Measurements from ENCODE around the gene BCOR. TPM values are rescaled to one million over a fixed set of nuclear protein-coding genes. Genes with fewer than 3 reads are reported as not detected.

The BCOR gene
- total and polyA plus RNA-seq, 9 of the 15 experiments (the other 6 are each of a cell fraction or from before 2014, with no cell fraction given), result 27.5 to 113 (median 37.6) TPM

DNA sequence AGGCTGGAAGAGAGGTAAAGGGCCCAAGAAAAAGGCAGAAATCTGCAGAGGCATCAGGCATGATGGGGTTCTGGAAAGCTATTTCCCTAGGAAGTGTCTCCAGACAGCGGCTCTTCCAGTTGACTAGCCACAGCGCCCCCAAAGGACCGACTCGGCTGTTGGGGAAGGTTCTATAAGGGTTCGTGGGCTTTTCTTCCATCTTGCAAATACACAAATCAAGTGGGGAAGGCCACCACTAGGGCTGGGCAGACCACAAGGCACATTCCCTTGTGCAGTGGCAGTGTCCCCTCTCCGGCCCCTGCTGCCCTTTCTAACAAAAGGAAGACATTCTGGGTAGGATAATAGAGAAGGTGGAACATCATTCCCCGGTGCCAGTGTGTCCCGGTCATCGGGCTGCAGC lies 18.2 kb downstream of the BCOR start:
- no peaks in the 10 kb centered on the region for H3K27me3 ChIP-seq (ENCODE audit: control insufficient read depth in 2 of 2, insufficient read depth in 2 of 2, low read length in 2 of 2)
- no peak overlapping the region for H3K9ac ChIP-seq (ENCODE audit: insufficient read depth in 1 of 2, low read depth in 2 of 2, low read length in 2 of 2)
- no TSS peak for BruUV-seq (replicated peaks)
- H3K27ac ChIP-seq (ENCODE audit: extremely low read depth, low read depth, low read length), result no peak overlapping the region
- H3K4me3 ChIP-seq, result no peak overlapping the region
- 89% methylated on average over 9 of the region's 9 CpGs for WGBS (ENCODE audit: insufficient coverage, low coverage, missing lambda C conversion rate)
- H3K4me2 ChIP-seq (ENCODE audit: insufficient read depth, low read length), result no peak overlapping the region
- H3K79me2 ChIP-seq (ENCODE audit: control insufficient read depth, insufficient read depth, low read length), result peaks cover 96% of the 10 kb centered on the region
- ATAC-seq, result no peak
- peaks cover 21 to 29% of the 10 kb centered on the region in 2 experiments; a peak in 4 of 5 replicates for H3K4me1 ChIP-seq (replicated peaks in 1 of 2; ENCODE audit: control insufficient read depth in 2 of 2, insufficient read depth in 2 of 2, low read length in 2 of 2)
- no peak for FAIRE-seq
- no peak for DNase-seq (ENCODE audit: extremely low read depth in 1 of 4, low spot score in 3 of 4)
- ChIA-PET CTCF (ENCODE audit: low intra/inter-chr PET ratio) (no interaction called here), POLR2A (interaction anchor here (0.8 kb wide), 1 partner anchor 10 kb away, joined by 3 read pairs; no protein-coding TSS in a partner anchor)
- in situ Hi-C loops (cut with MboI) (no loop called here), intact Hi-C loops (cut with micrococcal nuclease) (no loop called here)
- peaks cover 73% of the 10 kb centered on the region for H4K20me1 ChIP-seq (replicated peaks; ENCODE audit: control insufficient read depth, insufficient read depth, low read length)
- H3K9me1 ChIP-seq (ENCODE audit: control insufficient read depth, insufficient read depth, low read length), result peaks cover 3% of the 10 kb centered on the region
- no peaks in the 10 kb centered on the region for H3K9me3 ChIP-seq (replicated peaks; ENCODE audit: control insufficient read depth, insufficient read depth, low read depth, low read length)
- H2AFZ ChIP-seq (ENCODE audit: low read depth, low read length), result no peak overlapping the region
- peaks cover 78% of the 10 kb centered on the region; the same call in 2 of the 3 replicates for H3K36me3 ChIP-seq (ENCODE audit: control insufficient read depth, insufficient read depth, low read length)
- no peak for TF ChIP-seq ZNF184 (CRISPR knock-in tag; IDR thresholded peaks at IDR 0.05)
- TF ChIP-seq HMGN3 (IDR thresholded peaks at IDR 0.05; ENCODE audit: borderline replicate concordance, extremely low read depth, insufficient read length, low read depth, low read length), result no peak
- TF ChIP-seq, protein P1, sequence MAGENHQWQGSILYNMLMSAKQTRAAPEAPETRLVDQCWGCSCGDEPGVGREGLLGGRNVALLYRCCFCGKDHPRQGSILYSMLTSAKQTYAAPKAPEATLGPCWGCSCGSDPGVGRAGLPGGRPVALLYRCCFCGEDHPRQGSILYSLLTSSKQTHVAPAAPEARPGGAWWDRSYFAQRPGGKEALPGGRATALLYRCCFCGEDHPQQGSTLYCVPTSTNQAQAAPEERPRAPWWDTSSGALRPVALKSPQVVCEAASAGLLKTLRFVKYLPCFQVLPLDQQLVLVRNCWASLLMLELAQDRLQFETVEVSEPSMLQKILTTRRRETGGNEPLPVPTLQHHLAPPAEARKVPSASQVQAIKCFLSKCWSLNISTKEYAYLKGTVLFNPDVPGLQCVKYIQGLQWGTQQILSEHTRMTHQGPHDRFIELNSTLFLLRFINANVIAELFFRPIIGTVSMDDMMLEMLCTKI (IDR thresholded peaks at IDR 0.05; ENCODE audit: partially characterized antibody), result no peak
- TF ChIP-seq, protein P2, sequence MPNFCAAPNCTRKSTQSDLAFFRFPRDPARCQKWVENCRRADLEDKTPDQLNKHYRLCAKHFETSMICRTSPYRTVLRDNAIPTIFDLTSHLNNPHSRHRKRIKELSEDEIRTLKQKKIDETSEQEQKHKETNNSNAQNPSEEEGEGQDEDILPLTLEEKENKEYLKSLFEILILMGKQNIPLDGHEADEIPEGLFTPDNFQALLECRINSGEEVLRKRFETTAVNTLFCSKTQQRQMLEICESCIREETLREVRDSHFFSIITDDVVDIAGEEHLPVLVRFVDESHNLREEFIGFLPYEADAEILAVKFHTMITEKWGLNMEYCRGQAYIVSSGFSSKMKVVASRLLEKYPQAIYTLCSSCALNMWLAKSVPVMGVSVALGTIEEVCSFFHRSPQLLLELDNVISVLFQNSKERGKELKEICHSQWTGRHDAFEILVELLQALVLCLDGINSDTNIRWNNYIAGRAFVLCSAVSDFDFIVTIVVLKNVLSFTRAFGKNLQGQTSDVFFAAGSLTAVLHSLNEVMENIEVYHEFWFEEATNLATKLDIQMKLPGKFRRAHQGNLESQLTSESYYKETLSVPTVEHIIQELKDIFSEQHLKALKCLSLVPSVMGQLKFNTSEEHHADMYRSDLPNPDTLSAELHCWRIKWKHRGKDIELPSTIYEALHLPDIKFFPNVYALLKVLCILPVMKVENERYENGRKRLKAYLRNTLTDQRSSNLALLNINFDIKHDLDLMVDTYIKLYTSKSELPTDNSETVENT (CRISPR knock-in tag; IDR thresholded peaks at IDR 0.05), result no peak
- TF ChIP-seq MECOM (CRISPR knock-in tag; IDR thresholded peaks at IDR 0.05), result no peak
- TF ChIP-seq, protein P3, sequence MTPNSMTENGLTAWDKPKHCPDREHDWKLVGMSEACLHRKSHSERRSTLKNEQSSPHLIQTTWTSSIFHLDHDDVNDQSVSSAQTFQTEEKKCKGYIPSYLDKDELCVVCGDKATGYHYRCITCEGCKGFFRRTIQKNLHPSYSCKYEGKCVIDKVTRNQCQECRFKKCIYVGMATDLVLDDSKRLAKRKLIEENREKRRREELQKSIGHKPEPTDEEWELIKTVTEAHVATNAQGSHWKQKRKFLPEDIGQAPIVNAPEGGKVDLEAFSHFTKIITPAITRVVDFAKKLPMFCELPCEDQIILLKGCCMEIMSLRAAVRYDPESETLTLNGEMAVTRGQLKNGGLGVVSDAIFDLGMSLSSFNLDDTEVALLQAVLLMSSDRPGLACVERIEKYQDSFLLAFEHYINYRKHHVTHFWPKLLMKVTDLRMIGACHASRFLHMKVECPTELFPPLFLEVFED (CRISPR knock-in tag; conservative IDR thresholded peaks at IDR 0.05), result no peak
- TF ChIP-seq RUNX1 (IDR thresholded peaks at IDR 0.05; ENCODE audit: low read depth), result no peak
- TF ChIP-seq ZNF436 (CRISPR knock-in tag; IDR thresholded peaks at IDR 0.05), result no peak
- TF ChIP-seq TAF9B (IDR thresholded peaks at IDR 0.05; ENCODE audit: partially characterized antibody), result no peak
- no peak for TF ChIP-seq ADNP (tag; IDR thresholded peaks at IDR 0.05)
- no peak for TF ChIP-seq SRF (CRISPR knock-in tag; IDR thresholded peaks at IDR 0.05)
- TF ChIP-seq SMARCB1 (IDR thresholded peaks at IDR 0.05; ENCODE audit: insufficient read length, low read depth), result no peak
- TF ChIP-seq, protein P4, sequence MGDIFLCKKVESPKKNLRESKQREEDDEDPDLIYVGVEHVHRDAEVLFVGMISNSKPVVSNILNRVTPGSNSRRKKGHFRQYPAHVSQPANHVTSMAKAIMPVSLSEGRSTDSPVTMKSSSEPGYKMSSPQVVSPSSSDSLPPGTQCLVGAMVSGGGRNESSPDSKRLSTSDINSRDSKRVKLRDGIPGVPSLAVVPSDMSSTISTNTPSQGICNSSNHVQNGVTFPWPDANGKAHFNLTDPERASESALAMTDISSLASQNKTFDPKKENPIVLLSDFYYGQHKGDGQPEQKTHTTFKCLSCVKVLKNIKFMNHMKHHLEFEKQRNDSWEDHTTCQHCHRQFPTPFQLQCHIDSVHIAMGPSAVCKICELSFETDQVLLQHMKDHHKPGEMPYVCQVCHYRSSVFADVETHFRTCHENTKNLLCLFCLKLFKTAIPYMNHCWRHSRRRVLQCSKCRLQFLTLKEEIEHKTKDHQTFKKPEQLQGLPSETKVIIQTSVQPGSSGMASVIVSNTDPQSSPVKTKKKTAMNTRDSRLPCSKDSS (IDR thresholded peaks at IDR 0.05; ENCODE audit: low read depth, partially characterized antibody), result no peak
- no peak for TF ChIP-seq MTA2 (IDR thresholded peaks at IDR 0.05; ENCODE audit: low read depth)
- TF ChIP-seq RB1 (IDR thresholded peaks at IDR 0.05; ENCODE audit: low read depth), result no peak
- TF ChIP-seq SAFB (IDR thresholded peaks at IDR 0.05; ENCODE audit: borderline replicate concordance, low read depth, low read length), result no peak
- no peak for TF ChIP-seq MAFK (IDR thresholded peaks at IDR 0.05; ENCODE audit: low read length)
- no peak for TF ChIP-seq CAMTA2 (CRISPR knock-in tag; conservative IDR thresholded peaks at IDR 0.05)
